K562 (cell line): ENCODE results near the gene POF1B. TPM values are rescaled to one million over a fixed set of nuclear protein-coding genes. Genes with fewer than 3 reads are reported as not detected.
A peak's percentile ranks its signal among the peaks of the same experiment; 100 is the strongest.

Experiments
- CCNT2 ChIP-seq: IDR thresholded peaks from 2 replicates; pipeline ENCODE4 v1.6.1; 2011; ENCODE audit warnings: borderline replicate concordance, low read depth, mild to moderate bottlenecking, moderate library complexity, mixed read lengths, low read length; ENCODE audit not compliant: insufficient read length; ENCODE audit errors: extremely low read depth
- CREBBP ChIP-seq: IDR thresholded peaks from one replicate; pipeline ENCODE4 v1.6.1; 2012; ENCODE audit warnings: low read depth, mild to moderate bottlenecking, control low read depth, inconsistent platforms, low read length
- EGR1 ChIP-seq: fragments of 450-650 bp; conservative IDR thresholded peaks from 2 replicates; pipeline ENCODE4 v1.6.1; 2017; ENCODE audit warnings: mild to moderate bottlenecking
- EWSR1 ChIP-seq: fragments of 450-650 bp; IDR thresholded peaks from 2 replicates; pipeline ENCODE4 v1.6.1; 2018; ENCODE audit warnings: borderline replicate concordance, mild to moderate bottlenecking, low read depth, moderate library complexity; ENCODE audit not compliant: partially characterized antibody
- HCFC1 ChIP-seq: IDR thresholded peaks from 2 replicates; pipeline ENCODE4 v1.6.1; 2012; ENCODE audit warnings: low read depth, low read length, improper control_type of control experiment
- KAT7 ChIP-seq: sonication (generic); formaldehyde crosslinking; IDR thresholded peaks from 2 replicates; pipeline ENCODE4 v1.8.0; 2022; ENCODE audit warnings: missing genetic modification reagents, mild to moderate bottlenecking, borderline replicate concordance
- KLF10 ChIP-seq: fragments of 250-450 bp; sonication (Bioruptor Pico); IDR thresholded peaks from 2 replicates; pipeline ENCODE4 v1.6.1; 2021; ENCODE audit warnings: matching md5 sums
- PHF20 ChIP-seq: fragments of 450-650 bp; IDR thresholded peaks from 2 replicates; pipeline ENCODE4 v1.6.1; 2018; ENCODE audit not compliant: partially characterized antibody
- RBM22 ChIP-seq: fragments of 200-400 bp; formaldehyde crosslinking; IDR thresholded peaks from 2 replicates; pipeline ENCODE4 v1.6.1; 2018; ENCODE audit warnings: low read length, low read depth; ENCODE audit not compliant: poor library complexity, severe bottlenecking
- TARDBP ChIP-seq: fragments of 450-650 bp; IDR thresholded peaks from 2 replicates; pipeline ENCODE4 v1.6.1; 2016
- YY1 ChIP-seq, 3 experiments: IDR thresholded peaks; 2 replicates each; pipeline ENCODE4 v1.6.1; 2011; ENCODE audit warnings: low read length in 2 of 3, mild to moderate bottlenecking in 2 of 3, moderate library complexity in 2 of 3, borderline replicate concordance in 1 of 3, control low read depth in 1 of 3, low read depth in 1 of 3; ENCODE audit not compliant: insufficient read depth in 3 of 3, insufficient replicate concordance in 2 of 3, control insufficient read depth in 1 of 3, insufficient read length in 1 of 3; ENCODE audit errors: extremely low read depth in 1 of 3
- ZFP36 ChIP-seq: fragments of 150-350 bp; IDR thresholded peaks from 2 replicates; pipeline ENCODE4 v1.6.1; 2018; ENCODE audit warnings: low read length, low read depth; ENCODE audit not compliant: partially characterized antibody
- ZNF232 ChIP-seq: sonication (generic); formaldehyde crosslinking; IDR thresholded peaks from 2 replicates; pipeline ENCODE4 v1.8.0; 2022; ENCODE audit warnings: mild to moderate bottlenecking, missing genetic modification reagents
- ZNF695 ChIP-seq: fragments of 450-650 bp; formaldehyde crosslinking; IDR thresholded peaks from 2 replicates; pipeline ENCODE4 v1.4.0; 2020; ENCODE audit warnings: mild to moderate bottlenecking, moderate library complexity
- polyA plus RNA-seq, 8 experiments: library from polyadenylated mRNA; depleted of rRNA in 4 of 8; stranded (reverse) in 5 of 8; unstranded in 3 of 8; fragments of >200 nt; fragmentation: Nextera tagmentation in 2 of 8; fragmentation: Illumina TruSeq in 1 of 8; extraction: Ambion mirVana in 2 of 8; extraction: Trizol in 1 of 8; gene quantifications; 2 replicates each; pipeline versions ENCODE4 v1.2.1 to v1.2.3, GENCODE V29; 2011 to 2014; ENCODE audit warnings: inconsistent platforms in 1 of 8, missing spikeins in 1 of 8
- total RNA-seq, 7 experiments: library from RNA; depleted of rRNA in 6 of 7; stranded (reverse); fragments of >200 nt in 6 of 7; fragmentation: Illumina TruSeq in 2 of 7; extraction: Trizol in 2 of 7; gene quantifications; 2 replicates each; pipeline versions ENCODE4 v1.2.1 to v1.2.3, GENCODE V29; 2011 to 2021; ENCODE audit warnings: low replicate concordance in 1 of 7
- TF ChIP-seq, protein P1 (sequence below): fragments of 250-450 bp; sonication (Bioruptor Pico); IDR thresholded peaks from 2 replicates; pipeline ENCODE4 v1.5.0; 2020; ENCODE audit warnings: mild to moderate bottlenecking, borderline replicate concordance
- TF ChIP-seq, protein P2 (sequence below): fragments of 250-450 bp; sonication (Bioruptor Pico); IDR thresholded peaks from 2 replicates; pipeline ENCODE4 v1.6.1; 2021; ENCODE audit warnings: mild to moderate bottlenecking
- TF ChIP-seq, protein P3 (sequence below): fragments of 200-800 bp; sonication (Bioruptor generic); IDR thresholded peaks from 2 replicates; pipeline ENCODE4 v1.6.1; 2017; ENCODE audit warnings: missing genetic modification characterization, missing compliant biosample characterization
- TF ChIP-seq, protein P4 (sequence below): fragments of 250-450 bp; sonication (Bioruptor Pico); IDR thresholded peaks from 2 replicates; pipeline ENCODE4 v1.5.0; 2021; ENCODE audit warnings: mild to moderate bottlenecking, borderline replicate concordance
- TF ChIP-seq, protein P5 (sequence below): sonication (generic); formaldehyde crosslinking; IDR thresholded peaks from 2 replicates; pipeline ENCODE4 v1.5.0; 2020; ENCODE audit warnings: missing genetic modification reagents

The POF1B gene
- total and polyA plus RNA-seq, 9 of the 15 experiments (the other 6 are each of a cell fraction or from before 2014, with no cell fraction given), result 0.03 to 0.57 (median 0.07) TPM; not detected in 1

DNA sequence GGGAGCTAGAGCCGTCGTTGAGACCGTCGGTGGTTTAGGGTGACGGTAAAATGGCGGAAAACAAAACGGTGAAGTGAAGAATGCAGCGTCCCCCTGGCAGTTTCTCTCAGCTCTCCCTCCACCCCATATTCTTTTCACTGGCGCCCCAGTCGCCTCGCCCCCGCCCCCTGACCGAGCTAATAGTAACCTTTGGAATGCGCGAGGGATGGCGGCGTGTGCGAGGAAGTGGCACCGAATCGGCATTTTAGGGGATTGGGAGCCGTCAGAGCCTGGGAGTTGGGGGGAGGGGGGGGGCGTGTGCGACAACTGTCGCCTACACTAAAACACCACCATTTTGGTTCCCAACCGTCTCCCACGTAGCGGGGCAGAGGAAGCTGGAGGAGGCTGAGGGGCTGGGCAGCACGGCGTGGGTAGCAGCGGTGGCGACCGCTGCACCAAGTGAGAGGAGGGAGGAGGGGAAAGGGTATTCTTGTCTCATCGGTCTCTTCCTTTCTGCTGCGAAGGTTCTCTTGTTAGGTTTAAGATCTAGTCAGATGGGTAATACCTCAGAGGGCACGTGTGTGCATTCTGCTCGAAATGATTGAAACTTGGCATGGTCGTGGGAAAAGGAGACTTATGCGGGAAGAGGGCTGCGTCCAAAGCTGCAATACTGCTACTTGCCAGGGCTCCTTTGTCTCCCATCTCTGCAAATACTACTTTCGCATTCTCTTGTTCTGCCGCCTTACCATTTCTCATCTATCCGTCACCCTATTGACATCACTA is 134.8 kb downstream of the POF1B start (continued):
- TF ChIP-seq, protein P1, sequence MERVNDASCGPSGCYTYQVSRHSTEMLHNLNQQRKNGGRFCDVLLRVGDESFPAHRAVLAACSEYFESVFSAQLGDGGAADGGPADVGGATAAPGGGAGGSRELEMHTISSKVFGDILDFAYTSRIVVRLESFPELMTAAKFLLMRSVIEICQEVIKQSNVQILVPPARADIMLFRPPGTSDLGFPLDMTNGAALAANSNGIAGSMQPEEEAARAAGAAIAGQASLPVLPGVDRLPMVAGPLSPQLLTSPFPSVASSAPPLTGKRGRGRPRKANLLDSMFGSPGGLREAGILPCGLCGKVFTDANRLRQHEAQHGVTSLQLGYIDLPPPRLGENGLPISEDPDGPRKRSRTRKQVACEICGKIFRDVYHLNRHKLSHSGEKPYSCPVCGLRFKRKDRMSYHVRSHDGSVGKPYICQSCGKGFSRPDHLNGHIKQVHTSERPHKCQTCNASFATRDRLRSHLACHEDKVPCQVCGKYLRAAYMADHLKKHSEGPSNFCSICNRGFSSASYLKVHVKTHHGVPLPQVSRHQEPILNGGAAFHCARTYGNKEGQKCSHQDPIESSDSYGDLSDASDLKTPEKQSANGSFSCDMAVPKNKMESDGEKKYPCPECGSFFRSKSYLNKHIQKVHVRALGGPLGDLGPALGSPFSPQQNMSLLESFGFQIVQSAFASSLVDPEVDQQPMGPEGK, result no peak
- TF ChIP-seq, protein P2, sequence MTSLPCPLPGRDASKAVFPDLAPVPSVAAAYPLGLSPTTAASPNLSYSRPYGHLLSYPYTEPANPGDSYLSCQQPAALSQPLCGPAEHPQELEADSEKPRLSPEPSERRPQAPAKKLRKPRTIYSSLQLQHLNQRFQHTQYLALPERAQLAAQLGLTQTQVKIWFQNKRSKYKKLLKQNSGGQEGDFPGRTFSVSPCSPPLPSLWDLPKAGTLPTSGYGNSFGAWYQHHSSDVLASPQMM, result no peak
- TF ChIP-seq, protein P3, sequence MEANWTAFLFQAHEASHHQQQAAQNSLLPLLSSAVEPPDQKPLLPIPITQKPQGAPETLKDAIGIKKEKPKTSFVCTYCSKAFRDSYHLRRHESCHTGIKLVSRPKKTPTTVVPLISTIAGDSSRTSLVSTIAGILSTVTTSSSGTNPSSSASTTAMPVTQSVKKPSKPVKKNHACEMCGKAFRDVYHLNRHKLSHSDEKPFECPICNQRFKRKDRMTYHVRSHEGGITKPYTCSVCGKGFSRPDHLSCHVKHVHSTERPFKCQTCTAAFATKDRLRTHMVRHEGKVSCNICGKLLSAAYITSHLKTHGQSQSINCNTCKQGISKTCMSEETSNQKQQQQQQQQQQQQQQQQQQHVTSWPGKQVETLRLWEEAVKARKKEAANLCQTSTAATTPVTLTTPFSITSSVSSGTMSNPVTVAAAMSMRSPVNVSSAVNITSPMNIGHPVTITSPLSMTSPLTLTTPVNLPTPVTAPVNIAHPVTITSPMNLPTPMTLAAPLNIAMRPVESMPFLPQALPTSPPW, result peak; percentile 12; the same call in 1 of the 2 replicates
- TF ChIP-seq ZFP36, result no peak
- TF ChIP-seq, protein P4, sequence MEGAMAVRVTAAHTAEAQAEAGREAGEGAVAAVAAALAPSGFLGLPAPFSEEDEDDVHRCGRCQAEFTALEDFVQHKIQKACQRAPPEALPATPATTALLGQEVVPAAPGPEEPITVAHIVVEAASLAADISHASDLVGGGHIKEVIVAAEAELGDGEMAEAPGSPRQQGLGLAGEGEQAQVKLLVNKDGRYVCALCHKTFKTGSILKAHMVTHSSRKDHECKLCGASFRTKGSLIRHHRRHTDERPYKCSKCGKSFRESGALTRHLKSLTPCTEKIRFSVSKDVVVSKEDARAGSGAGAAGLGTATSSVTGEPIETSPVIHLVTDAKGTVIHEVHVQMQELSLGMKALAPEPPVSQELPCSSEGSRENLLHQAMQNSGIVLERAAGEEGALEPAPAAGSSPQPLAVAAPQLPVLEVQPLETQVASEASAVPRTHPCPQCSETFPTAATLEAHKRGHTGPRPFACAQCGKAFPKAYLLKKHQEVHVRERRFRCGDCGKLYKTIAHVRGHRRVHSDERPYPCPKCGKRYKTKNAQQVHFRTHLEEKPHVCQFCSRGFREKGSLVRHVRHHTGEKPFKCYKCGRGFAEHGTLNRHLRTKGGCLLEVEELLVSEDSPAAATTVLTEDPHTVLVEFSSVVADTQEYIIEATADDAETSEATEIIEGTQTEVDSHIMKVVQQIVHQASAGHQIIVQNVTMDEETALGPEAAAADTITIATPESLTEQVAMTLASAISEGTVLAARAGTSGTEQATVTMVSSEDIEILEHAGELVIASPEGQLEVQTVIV (CRISPR knock-in tag), result no peak
- TF ChIP-seq TARDBP, result no peak
- no peak for TF ChIP-seq KLF10 (CRISPR knock-in tag)
- TF ChIP-seq EGR1, result 0 out of 2 replicates have a peak, but pooled peaks have one; percentile 9
- TF ChIP-seq KAT7 (CRISPR knock-in tag), result no peak
- no peak for TF ChIP-seq HCFC1
- TF ChIP-seq PHF20, result no peak
- no peak for TF ChIP-seq CCNT2
- no peak for TF ChIP-seq RBM22
- TF ChIP-seq YY1 (IDR thresholded peaks at IDR 0.05; ENCODE audit: borderline replicate concordance in 1 of 3, control insufficient read depth in 1 of 3, extremely low read depth in 1 of 3, insufficient read depth in 3 of 3, insufficient read length in 1 of 3, insufficient replicate concordance in 2 of 3, low read depth in 1 of 3, low read length in 2 of 3), result peak in 1 of 3 experiments; percentile 50
- TF ChIP-seq, protein P5, sequence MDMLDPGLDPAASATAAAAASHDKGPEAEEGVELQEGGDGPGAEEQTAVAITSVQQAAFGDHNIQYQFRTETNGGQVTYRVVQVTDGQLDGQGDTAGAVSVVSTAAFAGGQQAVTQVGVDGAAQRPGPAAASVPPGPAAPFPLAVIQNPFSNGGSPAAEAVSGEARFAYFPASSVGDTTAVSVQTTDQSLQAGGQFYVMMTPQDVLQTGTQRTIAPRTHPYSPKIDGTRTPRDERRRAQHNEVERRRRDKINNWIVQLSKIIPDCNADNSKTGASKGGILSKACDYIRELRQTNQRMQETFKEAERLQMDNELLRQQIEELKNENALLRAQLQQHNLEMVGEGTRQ (CRISPR knock-in tag), result no peak
- TF ChIP-seq ZNF695 (CRISPR knock-in tag), result no peak
- no peak for TF ChIP-seq ZNF232
- TF ChIP-seq CREBBP, result no peak
- no peak for TF ChIP-seq EWSR1
